ENCODE measurements around the gene RSRP1. TPM values are rescaled to one million over a fixed set of nuclear protein-coding genes. Genes with fewer than 3 reads are reported as not detected.

RSRP1 gene
- total RNA-seq, 1 donor from 2014 or later = 83.4 TPM

DNA sequence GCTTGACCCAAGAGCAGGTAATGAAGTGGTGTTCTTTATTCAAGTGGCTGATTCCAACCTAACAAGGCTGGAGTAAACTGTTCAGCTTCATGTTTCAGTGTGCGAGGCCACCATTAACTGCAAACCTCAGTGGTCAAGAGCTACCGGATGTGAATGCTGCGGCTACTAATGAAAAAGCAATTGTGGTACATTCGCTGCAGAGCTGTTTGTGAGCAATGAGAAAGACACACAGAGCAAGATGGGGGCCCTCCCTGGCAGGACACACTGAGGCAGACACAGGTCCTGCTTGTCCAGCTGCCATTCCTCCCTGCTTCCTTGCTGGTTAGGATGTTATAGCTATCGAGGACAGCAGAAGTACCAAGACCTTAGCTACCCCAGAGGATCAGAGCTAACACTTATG lies 41.1 kb downstream of the RSRP1 start:
- Mint-ChIP-seq H3K27me3 (ENCODE audit: unreplicated experiment) (peaks cover 2% of the 10 kb centered on the region), H3K4me3 (ENCODE audit: unreplicated experiment) (no peak overlapping the region), H3K9me3 (ENCODE audit: unreplicated experiment) (no peaks in the 10 kb centered on the region), H3K4me1 (ENCODE audit: low read depth, unreplicated experiment) (peaks cover 7% of the 10 kb centered on the region), H3K36me3 (ENCODE audit: unreplicated experiment) (no peaks in the 10 kb centered on the region), H3K27ac (ENCODE audit: unreplicated experiment) (no peak overlapping the region)
- no peak for DNase-seq
- TF ChIP-seq, protein P1, sequence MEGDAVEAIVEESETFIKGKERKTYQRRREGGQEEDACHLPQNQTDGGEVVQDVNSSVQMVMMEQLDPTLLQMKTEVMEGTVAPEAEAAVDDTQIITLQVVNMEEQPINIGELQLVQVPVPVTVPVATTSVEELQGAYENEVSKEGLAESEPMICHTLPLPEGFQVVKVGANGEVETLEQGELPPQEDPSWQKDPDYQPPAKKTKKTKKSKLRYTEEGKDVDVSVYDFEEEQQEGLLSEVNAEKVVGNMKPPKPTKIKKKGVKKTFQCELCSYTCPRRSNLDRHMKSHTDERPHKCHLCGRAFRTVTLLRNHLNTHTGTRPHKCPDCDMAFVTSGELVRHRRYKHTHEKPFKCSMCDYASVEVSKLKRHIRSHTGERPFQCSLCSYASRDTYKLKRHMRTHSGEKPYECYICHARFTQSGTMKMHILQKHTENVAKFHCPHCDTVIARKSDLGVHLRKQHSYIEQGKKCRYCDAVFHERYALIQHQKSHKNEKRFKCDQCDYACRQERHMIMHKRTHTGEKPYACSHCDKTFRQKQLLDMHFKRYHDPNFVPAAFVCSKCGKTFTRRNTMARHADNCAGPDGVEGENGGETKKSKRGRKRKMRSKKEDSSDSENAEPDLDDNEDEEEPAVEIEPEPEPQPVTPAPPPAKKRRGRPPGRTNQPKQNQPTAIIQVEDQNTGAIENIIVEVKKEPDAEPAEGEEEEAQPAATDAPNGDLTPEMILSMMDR (IDR thresholded peaks at IDR 0.05; ENCODE audit: partially characterized antibody, unreplicated experiment) = no peak

GRCh38 chr1:25205786-25206185 lies 41.5 kb downstream of the RSRP1 start:
- TF ChIP-seq, protein P1 (IDR thresholded peaks at IDR 0.05; ENCODE audit: partially characterized antibody, unreplicated experiment) = no peak
- Mint-ChIP-seq H3K4me1 (ENCODE audit: low read depth, unreplicated experiment) (peaks cover 7% of the 10 kb centered on the region), H3K27me3 (ENCODE audit: unreplicated experiment) (peaks cover 4% of the 10 kb centered on the region)

DNA sequence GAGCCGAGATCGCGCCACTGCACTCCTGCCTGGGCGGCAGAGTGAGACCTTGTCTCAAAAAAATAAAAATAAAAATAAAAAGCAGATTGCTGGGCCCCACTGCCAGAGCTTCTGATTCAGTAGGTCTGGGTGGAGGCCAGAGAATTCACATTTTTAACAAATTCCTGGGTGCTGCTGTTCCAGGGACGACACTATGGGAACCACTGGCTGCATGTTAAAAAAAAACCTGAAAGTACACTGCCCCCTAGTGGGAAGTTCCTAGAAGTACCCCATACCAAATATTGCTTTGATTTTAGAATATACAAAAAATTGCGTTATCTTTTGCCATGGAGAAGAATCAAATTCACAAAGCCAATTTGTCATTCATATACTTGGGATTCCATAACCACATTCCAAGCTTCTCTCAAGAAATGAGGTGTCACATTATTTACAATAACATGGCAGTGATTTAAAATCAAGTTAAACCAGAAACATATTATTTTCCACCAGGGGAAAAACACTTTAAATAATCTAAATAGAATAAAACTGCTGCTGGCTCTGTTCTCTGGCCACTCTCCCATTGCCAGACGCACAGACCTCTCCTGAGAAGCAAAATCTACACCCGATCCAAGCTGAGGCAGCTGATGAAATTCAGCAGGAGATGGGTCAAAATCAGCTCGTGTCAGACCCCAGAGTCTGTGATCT lies 42.3 kb downstream of the RSRP1 start:
- DNase-seq = no peak
- TF ChIP-seq, protein P1 (IDR thresholded peaks at IDR 0.05; ENCODE audit: partially characterized antibody, unreplicated experiment) = peak; percentile 92
- Mint-ChIP-seq H3K4me3 (ENCODE audit: unreplicated experiment) (no peak overlapping the region), H3K27me3 (ENCODE audit: unreplicated experiment) (peaks cover 6% of the 10 kb centered on the region), H3K9me3 (ENCODE audit: unreplicated experiment) (no peaks in the 10 kb centered on the region), H3K4me1 (ENCODE audit: low read depth, unreplicated experiment) (peaks cover 10% of the 10 kb centered on the region), H3K27ac (ENCODE audit: unreplicated experiment) (no peak overlapping the region), H3K36me3 (ENCODE audit: unreplicated experiment) (no peaks in the 10 kb centered on the region)

More at GRCh38 chr1:25205786-25206185, 41.5 kb downstream of the RSRP1 start:
- Mint-ChIP-seq H3K9me3 (ENCODE audit: unreplicated experiment) (no peaks in the 10 kb centered on the region), H3K36me3 (ENCODE audit: unreplicated experiment) (no peaks in the 10 kb centered on the region), H3K4me3 (ENCODE audit: unreplicated experiment) (no peak overlapping the region), H3K27ac (ENCODE audit: unreplicated experiment) (no peak overlapping the region)
- no peak for DNase-seq

- H3K36me3 Mint-ChIP-seq (ENCODE audit: unreplicated experiment) = no peaks in the 10 kb centered on the region
- peaks cover 6% of the 10 kb centered on the region for H3K27me3 Mint-ChIP-seq (ENCODE audit: unreplicated experiment)
- DNase-seq = no peak
- no peak overlapping the region for H3K27ac Mint-ChIP-seq (ENCODE audit: unreplicated experiment)
- TF ChIP-seq, protein P1 (IDR thresholded peaks at IDR 0.05; ENCODE audit: partially characterized antibody, unreplicated experiment) = no peak
- H3K4me3 Mint-ChIP-seq (ENCODE audit: unreplicated experiment) = no peak overlapping the region
- H3K9me3 Mint-ChIP-seq (ENCODE audit: unreplicated experiment) = peaks cover 5% of the 10 kb centered on the region
- H3K4me1 Mint-ChIP-seq (ENCODE audit: low read depth, unreplicated experiment) = peaks cover 23% of the 10 kb centered on the region
These were observed 46.2 kb downstream of the RSRP1 start for GRCh38 chr1:25201006-25201405.

DNA sequence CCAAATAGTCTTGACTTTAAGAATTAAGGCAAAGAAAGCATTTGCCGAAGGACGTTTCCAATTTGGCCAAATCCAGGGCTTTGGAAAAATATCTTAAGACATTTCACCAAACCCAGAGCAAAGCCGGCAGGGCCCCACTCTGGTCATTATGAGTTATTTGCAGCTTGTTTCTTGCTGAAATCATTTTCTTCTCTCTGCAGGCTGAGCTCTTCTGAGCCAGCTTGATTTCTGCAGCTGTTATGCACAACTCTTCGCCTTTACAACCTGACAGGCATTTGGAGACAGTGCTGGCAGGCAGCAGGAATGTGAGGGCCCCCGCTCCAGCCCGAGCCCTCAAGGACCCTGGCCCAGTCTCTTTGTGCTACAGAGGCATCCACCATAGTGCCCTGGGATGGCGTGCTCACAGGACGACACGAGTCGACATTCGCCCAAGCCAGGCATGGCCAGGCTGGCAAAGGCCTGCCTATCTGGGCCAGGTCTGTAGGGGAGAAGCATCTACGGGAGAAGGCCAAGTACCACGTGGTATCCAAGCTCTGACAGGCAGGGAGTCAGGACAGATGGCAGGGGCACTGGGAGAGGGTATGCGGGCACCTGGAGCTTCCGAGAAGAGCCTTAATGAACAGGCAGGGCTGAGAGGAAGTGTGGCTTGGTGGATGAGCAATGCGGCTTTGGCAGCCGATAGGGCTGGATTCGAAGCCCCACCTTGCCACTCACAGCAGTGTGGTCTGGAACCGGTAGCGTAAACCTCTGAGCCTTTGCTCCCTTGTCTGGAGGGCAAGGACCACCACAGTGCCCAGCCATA lies 47.2 kb downstream of the RSRP1 start:
- H3K4me1 Mint-ChIP-seq (ENCODE audit: low read depth, unreplicated experiment) = peaks cover 23% of the 10 kb centered on the region
- peaks cover 5% of the 10 kb centered on the region for H3K9me3 Mint-ChIP-seq (ENCODE audit: unreplicated experiment)
- DNase-seq = no peak
- H3K27ac Mint-ChIP-seq (ENCODE audit: unreplicated experiment) = no peak overlapping the region
- H3K27me3 Mint-ChIP-seq (ENCODE audit: unreplicated experiment) = peaks cover 6% of the 10 kb centered on the region
- H3K4me3 Mint-ChIP-seq (ENCODE audit: unreplicated experiment) = no peak overlapping the region
- no peaks in the 10 kb centered on the region for H3K36me3 Mint-ChIP-seq (ENCODE audit: unreplicated experiment)
- TF ChIP-seq, protein P1 (IDR thresholded peaks at IDR 0.05; ENCODE audit: partially characterized antibody, unreplicated experiment) = no peak
